Measurements from ENCODE around the gene MCF2L2. TPM values are rescaled to one million over a fixed set of nuclear protein-coding genes. Genes with fewer than 3 reads are reported as not detected.

Gene MCF2L2
- total and polyA plus RNA-seq, 10 donors = 0.46 to 37.7 (median 17.6) TPM

DNA sequence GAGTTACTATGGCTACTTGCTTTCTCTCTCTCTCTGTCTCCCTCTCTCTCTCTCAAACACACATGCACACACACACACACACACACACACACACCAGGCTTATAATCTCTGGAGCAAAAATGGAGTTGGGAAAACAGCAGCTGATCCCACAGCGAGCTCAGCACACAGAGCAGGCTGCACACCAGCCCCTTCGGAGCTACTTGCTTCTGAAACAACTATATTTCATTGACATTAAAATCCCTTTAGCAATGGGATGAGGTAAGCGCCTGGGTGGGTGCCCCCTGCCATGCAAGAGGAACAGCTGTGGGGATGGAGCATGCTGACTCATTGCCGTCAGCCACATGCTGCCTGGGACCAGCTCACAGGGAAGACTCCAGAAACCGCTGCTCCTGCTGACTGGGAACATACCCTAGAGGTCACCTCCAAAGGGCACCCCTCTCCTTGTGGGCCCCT, 129.7 kb downstream of the MCF2L2 start:
- peak; percentile 84 for DNase-seq
- Histone ChIP-seq H3K27ac (no peak overlapping the region), H3K4me3 (no peak overlapping the region), H3K4me1 (peaks cover 0 to 48% (median 6%) of the 10 kb centered on the region in 6 donors), H3K9me3 (no peaks in the 10 kb centered on the region), H3K36me3 (peaks cover 0 to 32% (median 0%) of the 10 kb centered on the region in 6 donors), H3K27me3 (replicated peaks in 1 of 7) (no peaks in the 10 kb centered on the region)
- 44 to 65% (median 53%) methylated on average over 4 to 5 of the region's 5 CpGs for WGBS, 5 donors
- TF ChIP-seq, protein P1, sequence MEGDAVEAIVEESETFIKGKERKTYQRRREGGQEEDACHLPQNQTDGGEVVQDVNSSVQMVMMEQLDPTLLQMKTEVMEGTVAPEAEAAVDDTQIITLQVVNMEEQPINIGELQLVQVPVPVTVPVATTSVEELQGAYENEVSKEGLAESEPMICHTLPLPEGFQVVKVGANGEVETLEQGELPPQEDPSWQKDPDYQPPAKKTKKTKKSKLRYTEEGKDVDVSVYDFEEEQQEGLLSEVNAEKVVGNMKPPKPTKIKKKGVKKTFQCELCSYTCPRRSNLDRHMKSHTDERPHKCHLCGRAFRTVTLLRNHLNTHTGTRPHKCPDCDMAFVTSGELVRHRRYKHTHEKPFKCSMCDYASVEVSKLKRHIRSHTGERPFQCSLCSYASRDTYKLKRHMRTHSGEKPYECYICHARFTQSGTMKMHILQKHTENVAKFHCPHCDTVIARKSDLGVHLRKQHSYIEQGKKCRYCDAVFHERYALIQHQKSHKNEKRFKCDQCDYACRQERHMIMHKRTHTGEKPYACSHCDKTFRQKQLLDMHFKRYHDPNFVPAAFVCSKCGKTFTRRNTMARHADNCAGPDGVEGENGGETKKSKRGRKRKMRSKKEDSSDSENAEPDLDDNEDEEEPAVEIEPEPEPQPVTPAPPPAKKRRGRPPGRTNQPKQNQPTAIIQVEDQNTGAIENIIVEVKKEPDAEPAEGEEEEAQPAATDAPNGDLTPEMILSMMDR (IDR thresholded peaks at IDR 0.05 in 8 of 11, conservative IDR thresholded peaks at IDR 0.05 in 3 of 11) = no peak
- TF ChIP-seq POLR2A (IDR thresholded peaks at IDR 0.05) (no peak), POLR2AphosphoS5 (IDR thresholded peaks at IDR 0.05) (no peak)
- intact Hi-C loops (cut with DNase I; ENCODE audit: low total_unique reads) = no loop called here

DNA sequence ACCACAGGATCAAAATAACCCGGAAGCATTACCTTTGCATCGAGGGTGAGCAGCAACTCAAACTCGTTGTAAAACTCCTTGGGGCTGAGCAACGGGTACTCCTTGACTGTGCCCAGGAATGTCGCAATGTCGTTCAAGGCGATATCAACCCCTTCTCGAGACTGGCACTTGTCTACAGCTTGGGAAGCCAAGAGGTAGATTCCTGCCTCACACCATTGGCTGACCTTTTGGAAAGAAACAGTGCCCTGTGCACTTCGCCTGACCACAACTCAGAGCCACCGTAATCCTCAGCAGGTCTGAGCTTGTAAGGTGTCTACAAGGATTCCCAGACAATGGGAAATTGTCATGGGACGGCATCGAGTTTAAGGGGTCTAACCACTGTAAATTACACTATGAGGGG, 131.5 kb downstream of the MCF2L2 start:
- Histone ChIP-seq H3K4me3 (no peak overlapping the region), H3K9me3 (no peaks in the 10 kb centered on the region), H3K27me3 (replicated peaks in 1 of 7) (no peaks in the 10 kb centered on the region), H3K36me3 (peaks cover 0 to 32% (median 0%) of the 10 kb centered on the region in 6 donors), H3K4me1 (peaks cover 0 to 44% (median 6%) of the 10 kb centered on the region in 6 donors), H3K27ac (no peak overlapping the region)
- no peak for TF ChIP-seq POLR2AphosphoS5 (IDR thresholded peaks at IDR 0.05)
- TF ChIP-seq, protein P1 (IDR thresholded peaks at IDR 0.05 in 8 of 11, conservative IDR thresholded peaks at IDR 0.05 in 3 of 11) = no peak
- TF ChIP-seq POLR2A (IDR thresholded peaks at IDR 0.05) = no peak
- no peak for DNase-seq
- intact Hi-C loops (cut with DNase I; ENCODE audit: low total_unique reads) = no loop called here
- 73 to 94% (median 88%) methylated on average over 11 to 12 of the region's 12 CpGs for WGBS, 5 donors

DNA sequence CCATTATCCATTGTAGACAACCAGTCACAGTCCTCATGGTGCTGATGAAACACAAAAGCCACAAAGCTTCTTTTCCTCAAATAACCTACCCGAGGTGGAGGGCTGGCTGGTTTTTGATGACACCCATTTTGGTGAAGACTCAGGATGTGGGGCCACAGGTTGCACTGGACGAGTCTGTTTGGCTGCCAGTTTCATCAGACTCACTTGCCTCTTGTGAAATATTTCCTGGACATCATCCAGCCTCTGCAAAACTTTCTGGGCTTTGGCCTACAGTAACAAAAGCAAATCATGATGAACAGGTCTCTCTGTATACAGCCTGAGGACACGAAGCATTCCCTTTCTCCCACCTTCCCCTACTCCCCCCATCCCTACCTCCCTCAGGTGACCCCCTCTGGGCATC, 133.2 kb downstream of the MCF2L2 start:
- H3K4me3 ChIP-seq = no peak overlapping the region
- H3K27me3 ChIP-seq (replicated peaks in 1 of 7) = no peaks in the 10 kb centered on the region
- H3K36me3 ChIP-seq = peaks cover 0 to 40% (median 0%) of the 10 kb centered on the region in 6 donors
- no peak for DNase-seq
- H3K4me1 ChIP-seq = peaks cover 0 to 36% (median 6%) of the 10 kb centered on the region in 6 donors
- H3K9me3 ChIP-seq = no peaks in the 10 kb centered on the region
- 33 to 64% (median 36%) methylated on average over 3 of the region's 3 CpGs for WGBS, 5 donors
- TF ChIP-seq POLR2AphosphoS5 (IDR thresholded peaks at IDR 0.05) = peak in 1 of 3 donors; percentile 47
- TF ChIP-seq, protein P1 (IDR thresholded peaks at IDR 0.05 in 8 of 11, conservative IDR thresholded peaks at IDR 0.05 in 3 of 11) = no peak
- peak overlapping the region in 2 of 8 donors; percentile 26 to 42 for H3K27ac ChIP-seq
- intact Hi-C loops (cut with DNase I; ENCODE audit: low total_unique reads) = no loop called here

DNA sequence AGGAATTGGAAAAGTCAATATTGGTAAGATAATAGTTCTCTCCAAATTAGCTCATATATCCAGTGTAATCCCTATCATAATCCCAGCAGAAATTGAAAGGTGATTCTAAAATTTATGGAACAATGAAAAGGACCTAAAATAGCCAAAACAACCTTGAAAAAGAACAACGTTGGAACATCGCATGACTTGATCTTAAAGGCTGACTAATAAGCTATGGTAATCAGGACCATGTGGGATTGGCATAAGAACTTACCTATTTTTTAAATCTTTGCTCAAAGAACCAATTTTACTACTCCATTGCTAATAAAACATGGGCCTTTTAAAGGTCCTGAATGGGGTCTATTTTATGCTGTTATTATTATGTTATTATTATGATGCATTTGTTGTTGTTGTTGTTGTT, 134.5 kb downstream of the MCF2L2 start:
- WGBS, 5 donors = 75 to 87% (median 84%) methylated on average over 2 of the region's 2 CpGs
- H3K4me3 ChIP-seq = no peak overlapping the region
- intact Hi-C loops (cut with DNase I; ENCODE audit: low total_unique reads) = no loop called here

More for the DNA sequence above, 134.5 kb downstream of the MCF2L2 start:
- Histone ChIP-seq H3K9me3 (no peaks in the 10 kb centered on the region), H3K27ac (no peak overlapping the region), H3K27me3 (replicated peaks in 1 of 7) (no peaks in the 10 kb centered on the region), H3K36me3 (peaks cover 0 to 27% (median 0%) of the 10 kb centered on the region in 6 donors), H3K4me1 (peaks cover 0 to 32% (median 6%) of the 10 kb centered on the region in 6 donors)
- TF ChIP-seq POLR2AphosphoS5 (IDR thresholded peaks at IDR 0.05) (no peak), POLR2A (IDR thresholded peaks at IDR 0.05) (no peak)
- TF ChIP-seq, protein P1 (IDR thresholded peaks at IDR 0.05 in 8 of 11, conservative IDR thresholded peaks at IDR 0.05 in 3 of 11) = no peak
- DNase-seq = no peak

Measured in spleen (tissue), 11 donors.